LNCAP (cell line): Measurements from ENCODE around the gene COL5A1.

ENCODE experiments used
- TF ChIP-seq, protein P1 (sequence below): fragments of 450-650 bp; IDR thresholded peaks from 2 replicates; pipeline ENCODE4 v1.5.1; 2017; ENCODE audit warnings: mild to moderate bottlenecking

The COL5A1 gene

DNA sequence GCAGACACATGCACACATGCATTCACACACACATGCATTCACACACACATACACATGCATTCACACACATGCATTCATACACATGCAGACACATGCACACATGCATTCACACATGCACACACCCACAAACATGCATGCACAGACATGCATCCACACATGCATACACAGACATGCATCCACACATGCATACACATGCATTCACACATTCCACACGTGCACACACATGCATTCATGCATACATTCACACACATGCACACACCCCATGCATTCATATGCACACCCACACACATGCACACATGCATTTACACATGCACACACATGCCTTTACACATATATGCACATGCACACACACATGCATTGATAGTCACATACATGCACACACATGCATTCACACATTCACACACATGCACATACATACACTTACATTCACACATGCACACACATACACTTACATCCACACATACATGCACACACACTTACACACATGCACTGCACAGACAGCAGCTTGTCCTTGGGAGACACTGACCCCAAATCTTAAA lies 106.4 kb downstream of the COL5A1 start:
- TF ChIP-seq, protein P1, sequence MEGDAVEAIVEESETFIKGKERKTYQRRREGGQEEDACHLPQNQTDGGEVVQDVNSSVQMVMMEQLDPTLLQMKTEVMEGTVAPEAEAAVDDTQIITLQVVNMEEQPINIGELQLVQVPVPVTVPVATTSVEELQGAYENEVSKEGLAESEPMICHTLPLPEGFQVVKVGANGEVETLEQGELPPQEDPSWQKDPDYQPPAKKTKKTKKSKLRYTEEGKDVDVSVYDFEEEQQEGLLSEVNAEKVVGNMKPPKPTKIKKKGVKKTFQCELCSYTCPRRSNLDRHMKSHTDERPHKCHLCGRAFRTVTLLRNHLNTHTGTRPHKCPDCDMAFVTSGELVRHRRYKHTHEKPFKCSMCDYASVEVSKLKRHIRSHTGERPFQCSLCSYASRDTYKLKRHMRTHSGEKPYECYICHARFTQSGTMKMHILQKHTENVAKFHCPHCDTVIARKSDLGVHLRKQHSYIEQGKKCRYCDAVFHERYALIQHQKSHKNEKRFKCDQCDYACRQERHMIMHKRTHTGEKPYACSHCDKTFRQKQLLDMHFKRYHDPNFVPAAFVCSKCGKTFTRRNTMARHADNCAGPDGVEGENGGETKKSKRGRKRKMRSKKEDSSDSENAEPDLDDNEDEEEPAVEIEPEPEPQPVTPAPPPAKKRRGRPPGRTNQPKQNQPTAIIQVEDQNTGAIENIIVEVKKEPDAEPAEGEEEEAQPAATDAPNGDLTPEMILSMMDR, result no peak

DNA sequence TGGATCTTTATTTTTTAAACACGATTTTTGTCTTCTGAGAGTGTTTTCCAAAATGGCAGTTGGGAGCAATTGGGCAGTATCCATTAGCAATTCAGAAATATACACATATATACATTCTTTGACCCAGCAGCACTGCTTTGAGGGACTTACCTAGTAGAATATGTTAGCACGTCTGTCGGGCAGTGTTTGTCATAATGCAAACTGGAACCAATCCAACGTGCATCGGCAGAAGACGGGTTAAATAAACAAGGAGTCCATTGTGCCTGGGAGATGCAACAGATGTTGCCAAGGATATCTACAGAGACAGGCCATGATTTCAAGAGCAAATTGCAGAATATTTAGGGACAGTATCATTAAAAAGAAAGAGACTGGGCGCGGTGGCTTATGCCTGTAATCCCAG lies 107.0 kb downstream of the COL5A1 start:
- TF ChIP-seq, protein P1, result no peak

DNA sequence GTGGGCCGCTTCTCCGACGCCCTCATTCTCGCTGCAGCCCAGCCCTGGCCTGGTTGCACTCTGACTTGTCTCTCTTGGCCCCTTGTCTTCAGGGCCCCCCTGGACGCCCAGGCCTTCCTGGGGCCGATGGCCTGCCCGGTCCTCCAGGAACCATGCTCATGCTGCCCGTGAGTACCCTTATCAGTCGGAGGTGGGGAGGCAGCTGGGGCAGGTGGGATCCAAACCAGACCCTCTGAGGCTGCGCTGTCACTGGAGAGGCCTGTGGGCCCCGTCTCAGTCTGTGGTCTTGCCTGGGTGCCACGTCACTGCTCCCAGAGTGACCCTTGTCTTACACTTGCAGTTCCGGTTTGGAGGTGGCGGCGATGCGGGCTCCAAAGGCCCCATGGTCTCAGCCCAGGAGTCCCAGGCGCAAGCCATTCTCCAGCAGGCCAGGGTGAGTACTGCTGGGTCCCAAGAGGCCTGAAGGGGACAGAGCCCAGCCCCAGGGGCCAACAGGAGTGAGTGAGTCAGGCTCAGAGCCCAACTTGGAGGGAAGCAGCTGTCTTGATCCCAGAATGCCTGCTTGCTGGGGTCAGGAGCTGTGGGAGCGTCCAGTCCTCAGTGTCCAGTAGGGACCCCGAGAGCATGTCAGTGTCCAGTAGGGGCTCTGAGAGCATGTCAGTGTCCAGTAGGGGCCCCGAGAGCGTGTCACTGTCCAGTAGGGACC lies 109.0 kb downstream of the COL5A1 start:
- TF ChIP-seq, protein P1, result no peak

DNA sequence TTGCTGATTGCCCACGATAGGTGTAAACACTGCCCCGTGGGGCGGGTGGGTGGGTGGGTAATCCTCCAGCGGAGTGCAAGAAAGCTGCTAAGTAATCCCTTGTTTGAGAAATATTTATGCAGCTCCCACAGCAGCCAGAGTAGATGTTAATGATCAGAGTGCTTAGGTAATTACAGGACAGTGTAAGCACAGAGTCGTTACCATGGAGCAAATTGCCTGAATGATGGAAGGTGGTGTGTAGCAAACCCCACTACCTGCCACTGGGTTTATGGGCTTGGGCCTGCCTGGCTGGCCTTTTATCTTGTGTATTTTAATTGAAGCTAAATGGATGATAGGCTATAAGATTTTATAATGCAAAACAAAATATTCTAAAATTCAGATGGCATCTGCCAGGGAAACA lies 110.0 kb downstream of the COL5A1 start:
- TF ChIP-seq, protein P1, result no peak

DNA sequence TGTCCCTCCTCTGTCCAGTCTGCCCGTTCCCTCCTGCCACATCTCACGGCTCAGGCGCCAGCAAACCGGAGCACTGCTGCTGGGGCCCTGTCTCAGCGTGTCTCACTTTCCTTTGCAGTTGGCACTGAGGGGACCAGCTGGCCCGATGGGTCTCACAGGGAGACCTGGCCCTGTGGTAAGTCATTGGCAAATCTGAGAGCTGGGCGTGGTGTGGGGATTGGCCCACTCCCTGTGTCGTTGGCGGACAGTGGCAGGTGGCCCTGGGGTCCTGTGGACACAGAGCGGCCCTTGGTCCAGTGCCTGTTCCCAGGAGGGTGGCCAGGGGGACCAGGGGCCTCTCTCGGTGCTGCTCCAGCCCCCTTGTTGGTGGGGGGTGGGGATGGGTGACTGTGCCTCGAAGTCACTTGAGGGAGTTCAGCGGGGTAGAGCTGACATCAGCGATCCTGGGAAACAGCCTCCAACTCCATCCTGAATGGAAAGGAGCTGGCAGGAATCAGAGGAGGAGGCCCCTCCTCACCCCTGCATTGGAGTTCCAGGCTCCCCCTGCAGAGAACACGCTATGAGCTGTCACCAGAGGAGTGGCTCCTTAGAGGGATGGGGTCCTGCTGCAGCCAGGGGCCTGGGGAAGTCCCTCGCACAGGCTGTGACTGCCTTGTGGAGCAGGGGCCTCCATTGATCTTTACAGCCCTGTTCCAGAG lies 111.0 kb downstream of the COL5A1 start:
- TF ChIP-seq, protein P1, result no peak

DNA sequence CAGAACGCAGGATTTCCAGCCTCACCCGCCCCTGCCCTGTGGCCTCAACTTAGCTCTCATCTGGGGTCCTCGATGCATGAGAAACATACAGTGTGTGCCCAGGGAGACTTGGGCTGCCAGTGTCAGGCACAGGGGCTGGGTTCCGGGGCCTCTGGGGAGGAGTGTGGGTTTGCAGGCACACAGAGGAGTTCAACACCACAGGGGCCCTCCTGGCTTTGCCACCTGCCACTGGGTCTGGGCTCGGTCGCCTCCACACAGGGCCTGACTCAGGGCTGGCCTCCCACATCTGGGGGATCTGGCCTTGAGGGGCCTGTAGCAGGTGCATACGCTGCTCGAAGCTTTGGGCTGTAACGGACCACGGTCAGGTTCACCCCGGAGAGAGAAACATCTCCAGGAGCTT lies 111.6 kb downstream of the COL5A1 start:
- TF ChIP-seq, protein P1, result no peak

DNA sequence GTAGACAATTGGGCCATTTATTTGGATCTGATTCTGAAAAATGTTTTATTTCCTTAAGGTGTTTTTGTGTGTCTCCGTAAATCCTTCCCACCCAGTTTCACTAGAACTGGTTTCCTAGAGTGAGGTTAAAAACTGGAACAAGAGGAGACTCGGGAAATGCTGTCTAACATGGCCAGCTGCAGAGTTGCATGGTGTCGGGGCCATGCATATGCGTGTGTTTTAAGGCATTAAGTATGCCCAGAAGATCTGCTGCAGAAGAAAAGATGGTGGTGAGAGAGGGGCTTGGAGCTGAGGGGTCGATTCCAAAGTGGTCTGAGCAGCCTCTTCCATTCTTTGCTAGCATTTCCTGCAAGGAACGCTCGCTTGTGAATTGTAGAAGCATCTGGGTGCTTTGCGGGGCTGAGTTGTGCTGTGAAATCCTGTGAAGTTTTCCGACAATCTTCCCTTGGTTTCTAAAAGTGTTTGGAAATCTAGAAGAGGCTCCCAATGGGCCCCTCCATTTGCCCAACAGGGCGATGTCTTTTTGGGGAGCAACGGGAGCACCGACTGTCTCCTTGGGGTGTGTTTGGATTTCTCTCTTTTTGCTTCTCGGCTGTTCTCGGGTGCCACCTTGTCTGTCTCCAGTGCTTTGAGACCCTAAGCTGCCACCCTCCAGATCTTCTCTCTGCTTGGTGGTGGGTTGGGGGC lies 113.8 kb downstream of the COL5A1 start:
- TF ChIP-seq, protein P1, result no peak
